Right lobe of liver (tissue), 6 donors: ENCODE data around the gene PKD2L2. TPM values are rescaled to one million over a fixed set of nuclear protein-coding genes. Genes with fewer than 3 reads are reported as not detected.

Source experiments
- ATAC-seq, 4 donors: fragments of 200-7000 bp; cut with Tn5 transposase; one replicate each; pipeline ENCODE4 v1.9.1; 2020; ENCODE audit warnings: mild to moderate bottlenecking in 4 of 4, moderate library complexity in 4 of 4
- DNase-seq, 3 donors: peaks; one replicate each; pipeline ENCODE4 v3.0.0-alpha.2; 2020
- H3K27ac ChIP-seq, 3 donors: fragments of 200-600 bp; one replicate each; pipeline ENCODE4 v1.8.0; 2022
- H3K27me3 ChIP-seq, 2 donors: fragments of 200-600 bp; one replicate each; pipeline ENCODE4 v1.8.0; 2022
- H3K36me3 ChIP-seq, 4 donors: fragments of 200-600 bp; sonication (generic) in 1 of 4; one replicate each; pipeline versions ENCODE4 v1.5.1 to v1.8.0; 2017 to 2022; ENCODE audit warnings: control low read depth in 1 of 4
- H3K4me1 ChIP-seq, 4 donors: fragments of 200-600 bp; sonication (generic) in 1 of 4; one replicate each; pipeline versions ENCODE4 v1.5.1 to v1.8.0; 2017 to 2022; ENCODE audit warnings: control low read depth in 1 of 4
- H3K4me3 ChIP-seq, 3 donors: fragments of 200-600 bp; one replicate each; pipeline ENCODE4 v1.8.0; 2022
- H3K9me3 ChIP-seq, 4 donors: fragments of 200-600 bp; sonication (generic) in 1 of 4; one replicate each; pipeline versions ENCODE4 v1.5.1 to v1.8.0; 2017 to 2022; ENCODE audit warnings: control low read depth in 1 of 4
- CTCF ChIP-seq, 4 donors: fragments of 200-600 bp in 3 of 4; fragments of 450-650 bp in 1 of 4; IDR thresholded peaks; one replicate each; pipeline versions ENCODE4 v1.5.1 to v1.8.0; 2016 to 2022; ENCODE audit warnings: antibody characterized with exemption in 4 of 4, mild to moderate bottlenecking in 2 of 4
- POLR2A ChIP-seq: fragments of 450-650 bp; IDR thresholded peaks from one replicate; pipeline ENCODE4 v1.6.1; 2017; ENCODE audit warnings: antibody characterized with exemption, mild to moderate bottlenecking
- WGBS: methylation state at CpG from one replicate; pipeline ENCODE4 v1.1.6; 2018; ENCODE audit warnings: low coverage, low lambda C conversion rate; ENCODE audit not compliant: insufficient coverage; ENCODE audit errors: missing lambda C conversion rate; 5-methylcytosine and 5-hydroxymethylcytosine counted together
- intact Hi-C, 2 donors: fragments of 100-400 bp; cut with DNase I; formaldehyde crosslinking; loops; one replicate each; pipeline versions ENCODE4 v1.11.2 to v1.14.1; 2022
- total RNA-seq, 6 experiments: library from RNA; depleted of rRNA in 2 of 6; stranded (reverse); fragments of >200 nt in 2 of 6; fragmentation: NEBNext Ultra II Directional in 3 of 6; extraction: Animal tissue kit (Norgen Biotek cat#: 25700) in 3 of 6; gene quantifications; one replicate each; pipeline versions ENCODE4 v1.1.0 to v1.2.4, GENCODE V29; 2016 to 2023
- donor health status: DM: no; HTN: yes; CAD: no.
- donor health status: DM: no; HTN: no; CAD: no.
- donor health status: DM: no; HTN: no; CAD: no.
- donor health status: DM: no; HTN: yes; CAD: no.
- donor health status: DM: no; HTN: yes; CAD: no.

The PKD2L2 gene
- total RNA-seq, 6 experiments from 2014 or later: not detected

- no peak for TF ChIP-seq CTCF (IDR thresholded peaks at IDR 0.05)
- TF ChIP-seq POLR2A: no peak
Measured at GRCh38 chr5:137871571-137871970, 17.7 kb upstream of the PKD2L2 start.

GRCh38 chr5:137872466-137872865 is 16.8 kb upstream of the PKD2L2 start:
- Histone ChIP-seq H3K27ac (no peak overlapping the region), H3K27me3 (no peaks in the 10 kb centered on the region), H3K36me3 (no peaks in the 10 kb centered on the region), H3K9me3 (no peaks in the 10 kb centered on the region), H3K4me1 (no peaks in the 10 kb centered on the region), H3K4me3 (no peak overlapping the region)
- TF ChIP-seq CTCF (IDR thresholded peaks at IDR 0.05) (no peak), POLR2A (no peak)
- intact Hi-C loops: no loop called here
- WGBS: 70% methylated on average over 3 of the region's 3 CpGs
- ATAC-seq (no peak), DNase-seq (no peak)

More at GRCh38 chr5:137871571-137871970, 17.7 kb upstream of the PKD2L2 start:
- 92% methylated on average over 3 of the region's 3 CpGs for WGBS
- Histone ChIP-seq H3K9me3 (no peaks in the 10 kb centered on the region), H3K36me3 (no peaks in the 10 kb centered on the region), H3K4me3 (no peak overlapping the region), H3K27me3 (no peaks in the 10 kb centered on the region), H3K27ac (no peak overlapping the region), H3K4me1 (no peaks in the 10 kb centered on the region)
- intact Hi-C loops: no loop called here
- DNase-seq (no peak), ATAC-seq (no peak)

GRCh38 chr5:137876101-137876500 is 13.2 kb upstream of the PKD2L2 start:
- intact Hi-C loops: no loop called here
- no peaks in the 10 kb centered on the region for H3K27me3 ChIP-seq
- no peaks in the 10 kb centered on the region for H3K36me3 ChIP-seq
- no peaks in the 10 kb centered on the region for H3K4me1 ChIP-seq
- no peak overlapping the region for H3K27ac ChIP-seq
- H3K9me3 ChIP-seq: no peaks in the 10 kb centered on the region
- no peak for ATAC-seq
- no peak overlapping the region for H3K4me3 ChIP-seq
- TF ChIP-seq CTCF (IDR thresholded peaks at IDR 0.05) (no peak), POLR2A (no peak)
- no peak for DNase-seq

- 45% methylated on average over 1 of the region's 1 CpG for WGBS
- no peak for DNase-seq
- TF ChIP-seq POLR2A: no peak
- no peak for TF ChIP-seq CTCF (IDR thresholded peaks at IDR 0.05)
- H3K4me3 ChIP-seq: no peak overlapping the region
- H3K4me1 ChIP-seq: no peaks in the 10 kb centered on the region
- no peaks in the 10 kb centered on the region for H3K27me3 ChIP-seq
- H3K36me3 ChIP-seq: no peaks in the 10 kb centered on the region
- no peak for ATAC-seq
- intact Hi-C loops: no loop called here
- H3K9me3 ChIP-seq: no peaks in the 10 kb centered on the region
- no peak overlapping the region for H3K27ac ChIP-seq
Measured at GRCh38 chr5:137880313-137880712, 8.9 kb upstream of the PKD2L2 start.

- Histone ChIP-seq H3K36me3 (no peaks in the 10 kb centered on the region), H3K9me3 (no peaks in the 10 kb centered on the region), H3K27ac (no peak overlapping the region), H3K4me3 (no peak overlapping the region), H3K4me1 (no peaks in the 10 kb centered on the region), H3K27me3 (no peaks in the 10 kb centered on the region)
- WGBS: 73% methylated on average over 2 of the region's 2 CpGs
- no peak for ATAC-seq
- intact Hi-C loops: no loop called here
- TF ChIP-seq POLR2A: no peak
- TF ChIP-seq CTCF (IDR thresholded peaks at IDR 0.05): no peak
- DNase-seq: no peak
Measured at GRCh38 chr5:137887831-137888230, 1.4 kb upstream of the PKD2L2 start.
